OCI-LY7 (cell line): ENCODE measurements around the gene ERBIN.

Experiments used
- CTCF ChIP-seq: fragments of 200-600 bp; sonication (generic); conservative IDR thresholded peaks from 2 replicates; pipeline ENCODE4 v1.5.1; 2014; ENCODE audit warnings: mild to moderate bottlenecking, antibody characterized with exemption, low read length, moderate library complexity, mixed read lengths
- EZH2phosphoT487 ChIP-seq: fragments of 200-600 bp; sonication (generic); IDR thresholded peaks from 2 replicates; pipeline ENCODE4 v1.6.1; 2018; ENCODE audit warnings: low read depth, borderline replicate concordance, mild to moderate bottlenecking, mixed run types, antibody characterized with exemption, low read length, moderate library complexity, mixed read lengths

DNA sequence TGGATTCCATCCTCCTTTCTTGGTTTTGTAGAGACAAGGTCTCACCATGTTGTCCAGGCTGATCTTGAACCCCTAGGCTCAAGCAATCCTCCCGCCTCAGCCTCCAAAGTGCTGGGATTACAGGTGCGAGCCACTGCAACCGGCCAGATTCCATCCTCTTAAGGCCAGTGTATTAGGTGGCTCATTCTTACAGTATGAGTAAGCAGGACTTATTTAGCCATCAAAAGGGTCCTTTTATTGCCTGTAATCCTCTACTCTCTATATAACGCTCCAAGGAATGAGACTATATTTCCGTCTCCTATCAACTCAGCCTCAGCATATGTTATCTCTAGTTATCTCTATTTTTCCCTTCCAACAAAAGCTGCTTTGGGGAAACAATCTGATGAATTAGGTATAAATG lies 3.0 kb upstream of the ERBIN start:
- no peak for TF ChIP-seq CTCF
- no peak for TF ChIP-seq EZH2phosphoT487
